ENCODE measurements around the gene FOXA3. TPM values are rescaled to one million over a fixed set of nuclear protein-coding genes. Genes with fewer than 3 reads are reported as not detected.

The FOXA3 gene
- total RNA-seq, 1 donor from 2014 or later, result not detected

GRCh38 chr19:45920458-45920857 is 56.3 kb downstream of the FOXA3 start:
- DNase-seq (ENCODE audit: low spot score), result no peak

GRCh38 chr19:45922281-45922680 is 58.2 kb downstream of the FOXA3 start:
- DNase-seq (ENCODE audit: low spot score), result no peak

Other genes with a start within 250 kb of the FOXA3 start
- 97.7 TPM for gene EML2, start 224.9 kb upstream of the FOXA3 start, total RNA-seq
- gene GIPR, start 196.1 kb upstream of the FOXA3 start, total RNA-seq, result 2.8 TPM
- gene SNRPD2, start 172.4 kb upstream of the FOXA3 start, total RNA-seq, result 359 TPM
- gene QPCTL, start 171.7 kb upstream of the FOXA3 start, total RNA-seq, result 11.5 TPM
- gene FBXO46, start 133.4 kb upstream of the FOXA3 start, total RNA-seq, result 24.8 TPM
- not detected for gene MEIOSIN, start 130.9 kb upstream of the FOXA3 start, total RNA-seq
- 18.1 TPM for gene SIX5, start 95.1 kb upstream of the FOXA3 start, total RNA-seq
- gene DMPK, start 81.8 kb upstream of the FOXA3 start, total RNA-seq, result 106 TPM
- 64.2 TPM for gene DMWD, start 71.5 kb upstream of the FOXA3 start, total RNA-seq
- gene RSPH6A, start 49.0 kb upstream of the FOXA3 start, total RNA-seq, result 0.21 TPM
- 81.1 TPM for gene SYMPK, start 1.2 kb upstream of the FOXA3 start, total RNA-seq
- gene IRF2BP1, start 21.8 kb downstream of the FOXA3 start, total RNA-seq, result 22.0 TPM
- gene MYPOP, start 38.3 kb downstream of the FOXA3 start, total RNA-seq, result 5.5 TPM
- not detected for gene NANOS2, start 50.5 kb downstream of the FOXA3 start, total RNA-seq
- 4.4 TPM for gene NOVA2, start 109.5 kb downstream of the FOXA3 start, total RNA-seq
- gene CCDC61, start 131.1 kb downstream of the FOXA3 start, total RNA-seq, result 28.8 TPM
- gene PGLYRP1, start 158.7 kb downstream of the FOXA3 start, total RNA-seq, result not detected
- not detected for gene IGFL4, start 176.7 kb downstream of the FOXA3 start, total RNA-seq

Measured in ureter (tissue), 1 donor.